ENCODE measurements around the gene ST3GAL4. TPM values are rescaled to one million over a fixed set of nuclear protein-coding genes. Genes with fewer than 3 reads are reported as not detected.
A peak's percentile ranks its signal among the peaks of the same experiment; 100 is the strongest.

ST3GAL4 gene
- total and polyA plus RNA-seq, 7 donors: 43.1 to 336 (median 69.2) TPM

- H3K4me1 ChIP-seq: peaks cover 0 to 33% (median 25%) of the 10 kb centered on the region in 4 donors
These were observed 35.9 kb downstream of the ST3GAL4 start for GRCh38 chr11:126391286-126391954.

DNA sequence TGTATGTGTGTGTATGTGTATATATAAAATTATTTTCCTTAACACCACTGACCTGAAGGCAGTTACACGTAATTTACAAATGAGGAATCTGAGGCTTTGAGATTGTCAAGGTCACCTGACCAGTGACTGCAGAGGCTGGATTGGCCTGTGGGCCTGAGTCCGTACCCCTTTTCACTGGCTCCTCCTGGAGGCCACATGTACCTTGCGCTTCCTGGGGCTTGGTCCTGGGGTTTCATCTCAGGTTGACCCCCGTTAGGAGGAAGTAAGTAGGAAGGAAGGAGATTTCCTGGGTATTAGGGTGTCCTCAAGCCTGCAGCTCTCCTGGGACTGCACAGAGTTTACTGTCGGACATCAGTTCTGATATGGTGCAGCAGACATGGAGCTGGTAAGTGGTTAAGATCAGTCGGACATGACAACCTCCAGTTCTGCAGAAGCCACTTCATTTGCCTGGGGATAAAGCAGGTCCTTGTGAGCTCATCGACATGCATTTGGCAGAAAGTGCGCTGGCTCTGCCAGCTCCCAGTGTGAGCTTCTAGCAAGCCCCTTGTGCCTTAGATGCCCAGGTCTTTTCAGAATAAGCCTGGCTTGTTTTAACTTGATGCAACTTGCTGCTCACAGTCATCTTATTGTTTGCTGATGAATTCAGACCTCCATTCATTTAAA is 36.6 kb downstream of the ST3GAL4 start:
- Histone ChIP-seq H3K9me3 (no peaks in the 10 kb centered on the region), H3K36me3 (no peaks in the 10 kb centered on the region), H3K4me1 (peaks cover 0 to 26% (median 21%) of the 10 kb centered on the region in 4 donors), H3K27me3 (no peaks in the 10 kb centered on the region), H3K4me3 (no peak overlapping the region), H3K27ac (peak overlapping the region in 3 of 4 donors; percentile 1 to 30 (median 25))
- intact Hi-C loops (cut with DNase I): no loop called here
- no peak for DNase-seq
- WGBS, 2 donors: 55 to 82% methylated on average over 8 of the region's 8 CpGs
- no peak for TF ChIP-seq POLR2AphosphoS5 (IDR thresholded peaks at IDR 0.05)
- TF ChIP-seq EP300 (IDR thresholded peaks at IDR 0.05): no peak
- TF ChIP-seq POLR2A (IDR thresholded peaks at IDR 0.05): no peak
- no peak for TF ChIP-seq CTCF (IDR thresholded peaks at IDR 0.05)

More at GRCh38 chr11:126391286-126391954, 35.9 kb downstream of the ST3GAL4 start:
- WGBS, 2 donors: 76 to 78% methylated on average over 7 of the region's 7 CpGs
- Histone ChIP-seq H3K27ac (peak overlapping the region in 2 of 4 donors; percentile 15 to 25), H3K27me3 (no peaks in the 10 kb centered on the region), H3K9me3 (no peaks in the 10 kb centered on the region), H3K36me3 (no peaks in the 10 kb centered on the region), H3K4me3 (no peak overlapping the region)
- no peak for DNase-seq
- intact Hi-C loops (cut with DNase I): no loop called here
- no peak for TF ChIP-seq CTCF (IDR thresholded peaks at IDR 0.05)
- no peak for TF ChIP-seq EP300 (IDR thresholded peaks at IDR 0.05)
- TF ChIP-seq POLR2AphosphoS5 (IDR thresholded peaks at IDR 0.05): no peak
- TF ChIP-seq POLR2A (IDR thresholded peaks at IDR 0.05): no peak

DNA sequence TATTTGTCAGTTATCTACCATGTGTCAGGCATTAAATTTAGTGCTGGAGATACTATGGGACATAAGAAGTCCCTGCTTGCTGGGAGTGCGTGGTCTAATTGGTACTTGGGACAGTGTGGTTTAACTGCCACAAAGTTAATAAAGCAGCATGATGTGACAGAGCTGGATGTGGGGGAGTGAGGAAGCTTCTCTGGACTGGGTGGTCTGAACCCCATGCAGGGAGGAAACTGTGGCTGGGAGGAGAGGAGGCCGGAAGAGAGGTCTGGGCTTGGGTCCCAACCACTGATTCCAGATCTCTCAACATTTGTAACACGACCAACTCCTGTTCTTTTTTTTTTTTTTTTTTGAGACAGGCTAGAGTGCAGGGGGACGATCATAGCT is 37.1 kb downstream of the ST3GAL4 start:
- TF ChIP-seq POLR2A (IDR thresholded peaks at IDR 0.05) (no peak), CTCF (IDR thresholded peaks at IDR 0.05) (no peak), POLR2AphosphoS5 (IDR thresholded peaks at IDR 0.05) (no peak), EP300 (IDR thresholded peaks at IDR 0.05) (no peak)
- intact Hi-C loops (cut with DNase I): no loop called here
- Histone ChIP-seq H3K27me3 (no peaks in the 10 kb centered on the region), H3K36me3 (no peaks in the 10 kb centered on the region), H3K4me1 (peaks cover 0 to 26% (median 21%) of the 10 kb centered on the region in 4 donors), H3K4me3 (no peak overlapping the region), H3K9me3 (no peaks in the 10 kb centered on the region), H3K27ac (peak overlapping the region in 3 of 4 donors; percentile 1 to 30 (median 8))
- 39 to 58% methylated on average over 4 of the region's 4 CpGs for WGBS, 2 donors
- no peak for DNase-seq

GRCh38 chr11:126393143-126393542 is 37.7 kb downstream of the ST3GAL4 start:
- no peak overlapping the region for H3K4me3 ChIP-seq
- H3K4me1 ChIP-seq: peaks cover 0 to 26% (median 21%) of the 10 kb centered on the region in 4 donors
- peak overlapping the region in 3 of 4 donors; percentile 1 to 30 (median 8) for H3K27ac ChIP-seq
- DNase-seq: no peak
- intact Hi-C loops (cut with DNase I): no loop called here
- H3K9me3 ChIP-seq: no peaks in the 10 kb centered on the region
- 84 to 85% methylated on average over 5 of the region's 5 CpGs for WGBS, 2 donors
- no peak for TF ChIP-seq POLR2A (IDR thresholded peaks at IDR 0.05)
- TF ChIP-seq POLR2AphosphoS5 (IDR thresholded peaks at IDR 0.05): no peak
- TF ChIP-seq EP300 (IDR thresholded peaks at IDR 0.05): no peak
- no peak for TF ChIP-seq CTCF (IDR thresholded peaks at IDR 0.05)
- H3K36me3 ChIP-seq: no peaks in the 10 kb centered on the region
- H3K27me3 ChIP-seq: no peaks in the 10 kb centered on the region

Measured in sigmoid colon (tissue), 7 donors.